AG04450 (cell line): ENCODE measurements around the gene SYNE3. TPM values are rescaled to one million over a fixed set of nuclear protein-coding genes. Genes with fewer than 3 reads are reported as not detected.

Experiments used
- CTCF ChIA-PET: fragments of 300-600, 350-600 bp; formaldehyde crosslinking; extraction: SDS; loops from one replicate; lab custom pipeline; 2022; ENCODE audit warnings: antibody characterized with exemption, inconsistent platforms; lab: Charles Lee
- POLR2A ChIA-PET: fragments of 350-600 bp; formaldehyde crosslinking; extraction: SDS; loops from one replicate; lab custom pipeline; 2021; ENCODE audit warnings: antibody characterized with exemption, inconsistent platforms; lab: Yijun Ruan, JAX
- DNase-seq: peaks from one replicate; pipeline ENCODE4 v3.0.0-alpha.2; 2011; ENCODE audit warnings: low read depth, low spot score
- H3K27ac ChIP-seq: one replicate; pipeline ENCODE4 v1.5.1; 2012; ENCODE audit warnings: low read depth, low read length, control low read depth
- H3K27me3 ChIP-seq: one replicate; pipeline ENCODE4 v1.6.0; 2012; ENCODE audit warnings: low read length; ENCODE audit not compliant: control insufficient read depth, insufficient read depth
- H3K4me3 ChIP-seq: 2 replicates; pipeline ENCODE4 v1.5.1; 2011; ENCODE audit warnings: mild to moderate bottlenecking, low read depth, low read length, control low read depth
- H3K9me3 ChIP-seq: 2 replicates; pipeline ENCODE4 v1.5.1; 2012; ENCODE audit warnings: low read length; ENCODE audit not compliant: control insufficient read depth, insufficient read depth
- CTCF ChIP-seq: IDR thresholded peaks from 2 replicates; pipeline ENCODE4 v1.5.1; 2011; ENCODE audit warnings: low read depth, low read length, control low read depth, inconsistent platforms
- polyA plus RNA-seq: library from polyadenylated mRNA; depleted of rRNA; stranded (reverse); fragments of >200 nt; gene quantifications from 2 replicates; pipeline ENCODE4 v1.2.3, GENCODE V29; 2011

The SYNE3 gene
- polyA plus RNA-seq, 1 experiment = 4.2 TPM

GRCh38 chr14:95526483-95527386, 10.3 kb upstream of the SYNE3 start:
- Histone ChIP-seq H3K9me3 (no peaks in the 10 kb centered on the region), H3K4me3 (0 out of 2 replicates have a peak overlapping the region, but pooled peaks have one; percentile 17), H3K27me3 (no peaks in the 10 kb centered on the region), H3K27ac (peak overlapping the region; percentile 77)
- no peak for DNase-seq
- ChIA-PET POLR2A (interaction anchor here (0.7 to 1.9 kb wide), 3 partner anchors 7 to 84 kb away, joined by 3 to 7 read pairs (median 4); no protein-coding TSS in a partner anchor), CTCF (interaction anchor here (0.6 to 10.5 kb wide), 45 partner anchors 8 to 934 kb away, joined by 3 to 145 read pairs (median 7); partner anchors contain the start of gene SYNE3)
- no peak for TF ChIP-seq CTCF

- no peak overlapping the region for H3K4me3 ChIP-seq
- DNase-seq = no peak
- no peak overlapping the region for H3K27ac ChIP-seq
- no peaks in the 10 kb centered on the region for H3K27me3 ChIP-seq
- no peaks in the 10 kb centered on the region for H3K9me3 ChIP-seq
- ChIA-PET CTCF (interaction anchor here (1.2 to 10.5 kb wide), 13 partner anchors 8 to 836 kb away, joined by 4 to 145 read pairs (median 13); partner anchors contain the start of gene SYNE3), POLR2A (interaction anchor here (0.8 kb wide), 1 partner anchor 8 kb away, joined by 3 read pairs; no protein-coding TSS in a partner anchor)
- TF ChIP-seq CTCF = no peak
These were observed 9.5 kb upstream of the SYNE3 start for GRCh38 chr14:95525999-95526398.

GRCh38 chr14:95524706-95525512, 8.5 kb upstream of the SYNE3 start:
- H3K27ac ChIP-seq = peak overlapping the region; percentile 98
- no peaks in the 10 kb centered on the region for H3K9me3 ChIP-seq
- no peaks in the 10 kb centered on the region for H3K27me3 ChIP-seq
- DNase-seq = no peak
- H3K4me3 ChIP-seq = no peak overlapping the region
- ChIA-PET POLR2A (no interaction called here), CTCF (interaction anchor here (1.1 to 10.5 kb wide), 3 partner anchors 82 to 574 kb away, joined by 3 to 145 read pairs (median 31); no protein-coding TSS in a partner anchor)
- no peak for TF ChIP-seq CTCF

- peak; percentile 24; the same call in 1 of the 2 replicates for TF ChIP-seq CTCF
- H3K27ac ChIP-seq = peak overlapping the region; percentile 98
- ChIA-PET POLR2A (interaction anchor here (1.0 to 1.3 kb wide), 5 partner anchors 9 to 41 kb away, joined by 3 to 6 read pairs (median 4); partner anchors contain the start of gene GLRX5), CTCF (interaction anchor here (0.7 to 10.5 kb wide), 6 partner anchors 23 to 575 kb away, joined by 3 to 145 read pairs (median 4); no protein-coding TSS in a partner anchor)
- DNase-seq = peak; percentile 68
- H3K9me3 ChIP-seq = no peaks in the 10 kb centered on the region
- H3K27me3 ChIP-seq = no peaks in the 10 kb centered on the region
- H3K4me3 ChIP-seq = no peak overlapping the region; the same call in 1 of the 2 replicates
These were observed 7.5 kb upstream of the SYNE3 start for GRCh38 chr14:95523815-95524448.
